Measurements from ENCODE around the gene HUS1.
"Not testable (repeated sequence)": the region's sequence is repeated elsewhere in the genome, so short reads cannot be mapped to it uniquely, and the experiment has no call there.

Gene HUS1

GRCh38 chr7:47979145-47979831 is at the start of gene HUS1:
Gene HUS1, minus strand, starts transcription at chr7:47979615. Its CDS starts 96 bp downstream, at chr7:47979519.
- Histone ChIP-seq H3K4me3 (peak within 1 kb of the TSS; percentile 57 to 79 (median 67)), H3K27ac (peak within 1 kb of the TSS; percentile 69 to 96 (median 88))

- Histone ChIP-seq H3K4me3 (no peak within 1 kb of the TSS), H3K27ac (no peak within 1 kb of the TSS)
Measured at GRCh38 chr7:48028938-48029337, 49.5 kb upstream of the HUS1 start, which contains the start of gene SUN3. Gene SUN3, minus strand, starts transcription at chr7:48029107. Its CDS starts 169 bp downstream, at chr7:48028938.

DNA sequence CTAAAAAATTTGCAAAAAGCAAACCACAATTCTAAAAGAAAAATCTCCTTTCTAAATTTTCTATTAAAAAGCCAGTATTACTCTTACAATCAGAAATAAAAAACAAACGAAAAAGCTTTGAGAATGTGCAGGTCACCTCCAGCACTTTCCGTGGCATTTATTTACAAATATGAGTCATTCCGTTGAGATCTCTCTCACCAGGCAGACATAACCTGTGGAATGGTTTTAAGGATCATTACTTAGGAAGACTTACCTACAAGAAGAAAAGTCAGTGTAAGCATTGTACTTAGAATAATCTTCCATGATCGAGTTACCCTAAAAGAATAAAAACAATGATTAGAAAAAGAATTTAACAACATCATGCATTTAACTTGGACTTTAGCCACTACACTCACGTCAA is 46.2 kb upstream of the HUS1 start:
- Histone ChIP-seq H3K27ac (no peak overlapping the region), H3K4me3 (no peak overlapping the region)

GRCh38 chr7:48017674-48018073 is 38.3 kb upstream of the HUS1 start:
- no peak overlapping the region for H3K4me3 ChIP-seq
- no peak overlapping the region for H3K27ac ChIP-seq

- H3K4me3 ChIP-seq = no peak overlapping the region
Measured at GRCh38 chr7:48016641-48017040, 37.2 kb upstream of the HUS1 start.

DNA sequence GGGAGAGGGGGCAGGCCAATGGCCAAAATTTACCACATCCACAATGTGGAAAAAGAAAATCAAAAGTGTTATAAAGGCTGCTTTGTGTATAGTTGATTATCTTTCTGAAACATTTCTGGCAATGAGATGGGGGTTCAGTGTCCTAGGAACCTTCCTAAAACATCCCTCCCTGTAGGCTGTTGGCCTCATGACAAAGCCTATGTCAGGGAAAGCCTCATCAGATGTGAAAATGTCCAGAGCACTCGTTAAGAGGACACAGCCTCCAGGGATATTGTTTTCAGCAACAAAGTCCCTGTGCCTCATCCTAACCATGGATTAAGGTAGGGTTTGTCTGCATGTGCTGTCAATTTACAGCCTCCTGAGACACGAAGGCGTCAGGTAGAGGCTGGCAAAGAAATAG is 32.5 kb upstream of the HUS1 start:
- H3K4me3 ChIP-seq = no peak overlapping the region
- H3K27ac ChIP-seq = no peak overlapping the region

More at GRCh38 chr7:48016641-48017040, 37.2 kb upstream of the HUS1 start:
- H3K27ac ChIP-seq = no peak overlapping the region

DNA sequence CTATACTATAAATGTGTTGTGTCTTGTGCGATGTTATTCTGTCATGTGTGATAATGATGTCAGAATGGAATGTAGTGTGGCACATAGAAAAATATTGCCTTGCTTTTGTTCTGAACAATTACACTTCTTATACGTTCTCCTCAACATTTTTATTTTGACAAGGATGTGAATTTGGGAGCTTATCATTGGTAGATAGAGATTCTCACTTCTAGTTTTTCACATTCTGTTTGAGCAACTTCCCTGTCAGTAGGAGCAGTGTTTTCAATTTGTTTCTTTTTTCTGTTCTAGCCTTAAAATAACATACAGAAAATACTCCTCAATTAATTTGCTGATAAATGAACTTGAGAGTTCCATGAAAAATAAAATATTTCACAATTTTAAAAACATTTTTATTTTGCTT is 31.9 kb upstream of the HUS1 start:
- H3K4me3 ChIP-seq = no peak overlapping the region
- no peak overlapping the region for H3K27ac ChIP-seq

- H3K27ac ChIP-seq = no peak overlapping the region
- no peak overlapping the region for H3K4me3 ChIP-seq
Measured at GRCh38 chr7:48009954-48010353, 30.5 kb upstream of the HUS1 start.

- no peak overlapping the region for H3K27ac ChIP-seq
- H3K4me3 ChIP-seq = no peak overlapping the region
Measured at GRCh38 chr7:48009257-48009656, 29.8 kb upstream of the HUS1 start.

DNA sequence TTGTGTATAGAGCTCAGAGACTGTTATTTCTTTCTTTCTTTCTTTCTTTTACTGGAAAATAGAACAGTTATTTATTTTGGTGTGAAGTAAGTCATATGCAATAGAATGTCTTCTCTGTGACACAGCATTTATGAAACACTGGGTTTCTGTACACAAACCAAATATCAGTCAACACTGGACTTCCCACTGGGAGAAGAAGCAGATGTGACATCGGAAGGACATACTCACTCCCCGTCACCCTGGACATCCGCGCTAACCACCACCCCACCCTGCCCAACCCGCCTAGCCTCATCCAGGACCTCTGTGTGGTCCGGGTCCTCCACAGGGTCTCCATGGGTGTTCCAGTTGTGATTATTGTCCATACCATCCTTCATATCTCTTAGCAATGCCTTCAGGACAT is 27.5 kb upstream of the HUS1 start:
- Histone ChIP-seq H3K27ac (no peak overlapping the region), H3K4me3 (no peak overlapping the region)

DNA sequence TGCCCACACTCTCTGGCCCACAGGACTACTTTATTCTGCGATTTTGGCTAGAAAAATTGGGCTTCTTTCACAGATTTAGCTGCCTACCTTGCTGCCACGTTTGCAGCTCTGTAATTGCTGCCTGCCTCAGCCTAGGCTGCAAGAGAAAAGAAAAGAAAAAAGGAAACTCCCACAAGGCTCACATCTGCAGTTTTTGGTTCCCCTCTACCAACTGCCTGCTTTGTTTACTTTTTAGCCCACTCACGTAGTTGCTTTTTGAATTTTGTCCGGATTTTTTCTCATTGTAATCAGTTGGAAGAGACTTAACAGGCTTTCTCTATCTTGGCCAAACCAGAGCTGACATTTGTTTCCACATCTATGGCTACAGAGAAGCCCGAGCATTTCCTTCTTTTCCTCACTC is 25.2 kb upstream of the HUS1 start:
- H3K4me3 ChIP-seq = no peak overlapping the region
- H3K27ac ChIP-seq = no peak overlapping the region

DNA sequence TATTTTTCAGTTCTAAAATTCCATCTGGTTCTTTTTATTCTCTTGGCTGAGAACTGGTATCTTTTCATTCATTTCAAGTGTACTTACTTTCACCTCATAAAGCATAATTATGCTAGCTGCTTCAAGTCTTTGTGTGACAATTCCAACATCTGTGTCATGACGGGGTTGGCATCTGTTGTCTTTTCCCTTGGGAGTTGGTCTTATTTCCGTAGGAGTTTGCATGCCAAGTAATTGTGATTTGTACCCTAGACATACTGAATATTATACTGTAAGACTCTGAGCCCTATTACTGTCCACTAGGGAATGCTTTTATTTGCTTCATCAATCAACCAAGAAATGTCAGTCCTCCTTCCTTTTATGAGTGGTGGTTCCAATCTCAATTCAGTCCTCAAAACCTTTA is 24.6 kb upstream of the HUS1 start:
- no peak overlapping the region for H3K27ac ChIP-seq
- H3K4me3 ChIP-seq = no peak overlapping the region

GRCh38 chr7:48000164-48000563 is 20.7 kb upstream of the HUS1 start:
- H3K27ac ChIP-seq, H3K4me3 ChIP-seq: not testable (repeated sequence)

GRCh38 chr7:47999413-47999812 is 20.0 kb upstream of the HUS1 start:
- Histone ChIP-seq H3K4me3 (no peak overlapping the region), H3K27ac (no peak overlapping the region)

DNA sequence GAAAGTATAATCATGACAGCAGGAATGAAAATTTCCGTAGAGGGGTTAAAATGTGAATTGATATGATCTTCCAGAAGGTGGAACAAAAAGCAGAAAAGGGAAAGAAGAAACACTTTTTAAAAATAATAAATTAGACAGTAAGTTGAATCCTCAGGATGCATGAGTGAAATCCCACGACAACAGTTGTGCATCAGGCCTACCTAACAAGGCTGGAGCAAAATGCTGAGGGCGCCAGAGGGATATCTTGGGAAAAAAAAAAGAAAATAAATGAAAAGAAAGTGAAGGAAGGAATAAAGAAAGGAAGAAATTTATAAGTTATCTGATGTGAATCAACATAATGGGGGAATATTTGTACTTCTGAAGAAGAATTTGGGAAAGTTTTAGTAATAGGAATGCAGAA is 13.0 kb upstream of the HUS1 start:
- Histone ChIP-seq H3K4me3 (peak overlapping the region in 4 of 7 experiments; percentile 29 to 43 (median 40)), H3K27ac (peak overlapping the region in 13 of 21 experiments; percentile 3 to 83 (median 67))

DNA sequence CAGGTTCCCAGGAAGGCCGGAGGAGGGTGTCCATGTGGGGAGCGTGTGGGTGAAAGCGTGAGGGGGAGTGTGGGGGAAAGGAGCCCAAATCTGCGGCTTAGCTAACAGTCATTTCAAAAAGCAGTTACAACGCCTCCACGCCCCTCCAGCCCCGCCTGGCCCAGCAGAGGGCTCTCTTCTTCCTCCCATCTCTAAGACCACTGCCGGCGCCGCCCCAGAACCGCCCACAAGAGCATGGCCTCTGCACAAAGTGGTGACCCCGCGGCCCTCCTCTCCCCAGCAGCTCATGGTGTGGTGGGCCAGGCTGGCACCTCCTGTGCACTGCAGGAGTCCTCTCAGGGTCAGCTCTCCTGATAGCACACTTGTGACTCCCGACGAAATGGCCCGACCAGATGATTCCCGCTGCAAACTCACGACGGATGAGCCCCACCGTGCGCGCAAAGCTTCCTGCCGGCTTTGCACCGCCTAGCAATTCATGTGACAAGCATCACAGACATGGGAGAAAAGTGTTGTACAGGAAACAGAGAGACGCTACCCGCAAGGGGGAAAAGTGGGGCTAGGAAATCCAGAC is 12.4 kb upstream of the HUS1 start:
- Histone ChIP-seq H3K4me3 (peak overlapping the region; percentile 29 to 43 (median 36)), H3K27ac (peak overlapping the region in 19 of 21 experiments; percentile 6 to 83 (median 44))

- Histone ChIP-seq H3K27ac (peak overlapping the region in 18 of 21 experiments; percentile 6 to 83 (median 52)), H3K4me3 (peak overlapping the region in 5 of 7 experiments; percentile 29 to 43 (median 33))
Measured at GRCh38 chr7:47991270-47991669, 11.9 kb upstream of the HUS1 start.

DNA sequence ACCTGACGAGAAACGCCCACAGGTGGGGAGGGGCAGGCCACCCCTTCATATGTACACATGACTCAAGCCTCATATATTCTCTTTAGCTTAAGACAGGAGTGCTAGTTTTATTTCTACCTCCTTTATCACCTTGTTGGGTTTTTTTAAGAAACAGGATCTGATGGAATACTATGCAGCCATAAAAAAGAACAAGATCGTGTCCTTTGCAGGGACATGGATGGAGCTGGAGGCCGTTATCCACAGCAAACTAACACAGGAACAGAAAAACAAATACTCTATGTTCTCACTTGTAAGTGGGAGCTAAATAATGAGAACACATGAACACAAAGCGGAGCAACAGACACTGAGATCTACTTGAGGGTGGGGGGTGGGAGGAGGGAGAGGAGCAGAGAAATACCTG is 11.2 kb upstream of the HUS1 start:
- Histone ChIP-seq H3K27ac (no peak overlapping the region), H3K4me3 (no peak overlapping the region)

GRCh38 chr7:47989607-47990400 is 10.4 kb upstream of the HUS1 start:
- H3K27ac ChIP-seq, H3K4me3 ChIP-seq: not testable (repeated sequence)

- Histone ChIP-seq H3K27ac (no peak overlapping the region), H3K4me3 (no peak overlapping the region)
Measured at GRCh38 chr7:47988496-47989386, 9.3 kb upstream of the HUS1 start.

All from skin epidermis (tissue), 12 donors.